Lung (tissue), 12 donors: ENCODE measurements around the gene ZNF573. TPM values are rescaled to one million over a fixed set of nuclear protein-coding genes. Genes with fewer than 3 reads are reported as not detected.
A peak's percentile ranks its signal among the peaks of the same experiment; 100 is the strongest.

Source experiments
- ATAC-seq: fragments of 200-7000 bp; cut with Tn5 transposase; one replicate; pipeline ENCODE4 v1.9.1; 2020; ENCODE audit warnings: moderate number of reproducible peaks; ENCODE audit not compliant: insufficient read depth, low FRiP score
- DNase-seq, 3 donors: peaks; one replicate each; pipeline ENCODE4 v3.0.0-alpha.2; 2013 to 2017
- H3K27ac ChIP-seq, 2 donors: one replicate each; pipeline ENCODE4 v1.5.1; 2013; ENCODE audit warnings: mild to moderate bottlenecking in 2 of 2, moderate library complexity in 2 of 2, control low read depth in 1 of 2, inconsistent platforms in 1 of 2, low read depth in 1 of 2, low read length in 1 of 2
- H3K27me3 ChIP-seq, 3 donors: one replicate each; pipeline ENCODE4 v1.5.1; 2013; ENCODE audit warnings: low read length in 2 of 3; ENCODE audit not compliant: control insufficient read depth in 3 of 3, insufficient read depth in 3 of 3
- H3K36me3 ChIP-seq, 4 donors: one replicate each; pipeline ENCODE4 v1.5.1; 2013; ENCODE audit warnings: low read length in 4 of 4, mild to moderate bottlenecking in 1 of 4, moderate library complexity in 1 of 4; ENCODE audit not compliant: control insufficient read depth in 4 of 4, insufficient read depth in 4 of 4
- H3K4me1 ChIP-seq, 5 donors: one replicate each; pipeline ENCODE4 v1.5.1; 2013; ENCODE audit warnings: low read length in 5 of 5, mild to moderate bottlenecking in 2 of 5, moderate library complexity in 1 of 5; ENCODE audit not compliant: control insufficient read depth in 5 of 5, insufficient read depth in 5 of 5
- H3K4me3 ChIP-seq: one replicate; pipeline ENCODE4 v1.5.1; 2013; ENCODE audit warnings: mild to moderate bottlenecking, control low read depth, moderate library complexity
- H3K9ac ChIP-seq, 2 donors: one replicate each; pipeline ENCODE4 v1.5.1; 2013; ENCODE audit warnings: low read length in 2 of 2, control low read depth in 1 of 2; ENCODE audit not compliant: insufficient read depth in 1 of 2
- H3K9me3 ChIP-seq, 4 donors: one replicate each; pipeline ENCODE4 v1.5.1; 2013; ENCODE audit warnings: low read length in 3 of 4, mild to moderate bottlenecking in 1 of 4, moderate library complexity in 1 of 4; ENCODE audit not compliant: control insufficient read depth in 4 of 4, insufficient read depth in 3 of 4
- CTCF ChIP-seq: IDR thresholded peaks from 2 replicates; pipeline ENCODE4 v1.5.1; 2012; ENCODE audit warnings: mild to moderate bottlenecking; ENCODE audit errors: control extremely low read depth, extremely low read depth
- WGBS, 2 donors: extraction: QIAGEN DNeasy Blood & Tissue Kit; methylation state at CpG; one replicate each; pipeline ENCODE4 v1.1.7; 2013; 5-methylcytosine and 5-hydroxymethylcytosine counted together
- polyA plus RNA-seq, 2 donors: library from polyadenylated mRNA; stranded (reverse); fragments of 200-250 nt; gene quantifications; one replicate each; pipeline ENCODE4 v1.2.1, GENCODE V29; 2013
- total RNA-seq, 2 donors: library from RNA; depleted of rRNA in 1 of 2; stranded (reverse); fragments of >200 nt in 1 of 2; gene quantifications; one replicate each; pipeline ENCODE4 v1.2.1, GENCODE V29; 2014 to 2021
- donor health status: control.
- donor health status: control.
- donor health status: Bipolar disorder and iron deficiency.
- donor health status: healthy.
- donor health status: DM: yes; HTN: yes; CAD: no.

ZNF573 gene
- total and polyA plus RNA-seq, 4 donors = 1.1 to 25.0 (median 5.3) TPM

GRCh38 chr19:37719927-37720265 is 59.5 kb downstream of the ZNF573 start:
- H3K27ac ChIP-seq = no peak overlapping the region
- peak; percentile 42 for ATAC-seq
- no peaks in the 10 kb centered on the region for H3K27me3 ChIP-seq
- no peak for TF ChIP-seq CTCF
- 7 to 8% methylated on average over 8 of the region's 8 CpGs for WGBS, 2 donors
- H3K9ac ChIP-seq = peak overlapping the region in 1 of 2 donors; percentile 83
- peaks cover 0 to 5% (median 1%) of the 10 kb centered on the region in 4 donors for H3K36me3 ChIP-seq
- peaks cover 0 to 12% (median 5%) of the 10 kb centered on the region in 5 donors for H3K4me1 ChIP-seq
- H3K9me3 ChIP-seq = peaks cover 0 to 6% (median 0%) of the 10 kb centered on the region in 4 donors
- no peak for DNase-seq
- no peak overlapping the region for H3K4me3 ChIP-seq

- H3K4me3 ChIP-seq = peak within 1 kb of the TSS; percentile 76
- H3K27me3 ChIP-seq = no peaks in the 10 kb centered on the region
- peak; percentile 38 for TF ChIP-seq CTCF
- ATAC-seq (peak; percentile 91), DNase-seq (peak; percentile 96 to 97 (median 96))
- peaks cover 0 to 12% (median 5%) of the 10 kb centered on the region in 5 donors for H3K4me1 ChIP-seq
- peak within 1 kb of the TSS; percentile 76 for H3K27ac ChIP-seq
- H3K9ac ChIP-seq = peak within 1 kb of the TSS; percentile 78 to 83
- H3K9me3 ChIP-seq = peaks cover 0 to 8% (median 0%) of the 10 kb centered on the region in 4 donors
- H3K36me3 ChIP-seq = peaks cover 0 to 5% (median 3%) of the 10 kb centered on the region in 4 donors
- 0% methylated on average over 54 of the region's 54 CpGs for WGBS, 2 donors
Measured at GRCh38 chr19:37719111-37719926, 60.1 kb downstream of the ZNF573 start, which contains the start of gene ZNF607. ZNF607 (minus strand) TSS chr19:37719761; CDS start chr19:37711618, 8,143 bp downstream.

GRCh38 chr19:37718304-37718703 is 61.1 kb downstream of the ZNF573 start:
- peak in 1 of 3 donors; percentile 9 for DNase-seq

More at GRCh38 chr19:37718304-37718703, 61.1 kb downstream of the ZNF573 start:
- no peak for ATAC-seq
- H3K36me3 ChIP-seq = peaks cover 0 to 5% (median 3%) of the 10 kb centered on the region in 4 donors
- no peak for TF ChIP-seq CTCF
- H3K4me3 ChIP-seq = no peak overlapping the region
- H3K9me3 ChIP-seq = peaks cover 0 to 6% (median 0%) of the 10 kb centered on the region in 4 donors
- H3K9ac ChIP-seq = peak overlapping the region; percentile 78 to 83
- H3K27ac ChIP-seq = peak overlapping the region in 1 of 2 donors; percentile 23
- WGBS, 2 donors = 61 to 73% methylated on average over 10 of the region's 10 CpGs
- peaks cover 0 to 12% (median 5%) of the 10 kb centered on the region in 5 donors for H3K4me1 ChIP-seq
- H3K27me3 ChIP-seq = no peaks in the 10 kb centered on the region
